ENCODE results near the gene MFRP.

MFRP gene

GRCh38 chr11:119307974-119308373 lies 38.5 kb downstream of the MFRP start:
- DNase-seq (ENCODE audit: low read depth, low spot score): no peak
- in situ Hi-C loops (cut with HindIII; ENCODE audit: low sequenced_read_pairs): no loop called here
- no peak for TF ChIP-seq CTCF (IDR thresholded peaks at IDR 0.05; ENCODE audit: low read depth, low read length)
- H3K4me3 ChIP-seq (ENCODE audit: low read depth, low read length): no peak overlapping the region

GRCh38 chr11:119307219-119307618 lies 39.3 kb downstream of the MFRP start:
- no peak overlapping the region for H3K4me3 ChIP-seq (ENCODE audit: low read depth, low read length)
- in situ Hi-C loops (cut with HindIII; ENCODE audit: low sequenced_read_pairs): no loop called here
- no peak for DNase-seq (ENCODE audit: low read depth, low spot score)
- TF ChIP-seq CTCF (IDR thresholded peaks at IDR 0.05; ENCODE audit: low read depth, low read length): peak; percentile 21

- no peak overlapping the region for H3K4me3 ChIP-seq (ENCODE audit: low read depth, low read length)
- in situ Hi-C loops (cut with HindIII; ENCODE audit: low sequenced_read_pairs): no loop called here
- no peak for DNase-seq (ENCODE audit: low read depth, low spot score)
- TF ChIP-seq CTCF (IDR thresholded peaks at IDR 0.05; ENCODE audit: low read depth, low read length): no peak
Observed at GRCh38 chr11:119306373-119306890, 40.1 kb downstream of the MFRP start.

GRCh38 chr11:119305556-119306372 lies 40.7 kb downstream of the MFRP start:
- in situ Hi-C loops (cut with HindIII; ENCODE audit: low sequenced_read_pairs): no loop called here
- no peak for TF ChIP-seq CTCF (IDR thresholded peaks at IDR 0.05; ENCODE audit: low read depth, low read length)
- no peak for DNase-seq (ENCODE audit: low read depth, low spot score)
- no peak overlapping the region for H3K4me3 ChIP-seq (ENCODE audit: low read depth, low read length)

GRCh38 chr11:119303227-119303718 lies 43.2 kb downstream of the MFRP start:
- in situ Hi-C loops (cut with HindIII; ENCODE audit: low sequenced_read_pairs): no loop called here
- no peak for DNase-seq (ENCODE audit: low read depth, low spot score)
- no peak for TF ChIP-seq CTCF (IDR thresholded peaks at IDR 0.05; ENCODE audit: low read depth, low read length)
- no peak overlapping the region for H3K4me3 ChIP-seq (ENCODE audit: low read depth, low read length)

- no peak for DNase-seq (ENCODE audit: low read depth, low spot score)
- in situ Hi-C loops (cut with HindIII; ENCODE audit: low sequenced_read_pairs): no loop called here
- no peak overlapping the region for H3K4me3 ChIP-seq (ENCODE audit: low read depth, low read length)
- TF ChIP-seq CTCF (IDR thresholded peaks at IDR 0.05; ENCODE audit: low read depth, low read length): no peak
Observed at GRCh38 chr11:119300198-119300964, 46.1 kb downstream of the MFRP start.
